ENCODE measurements around the gene SLC22A3. TPM values are rescaled to one million over a fixed set of nuclear protein-coding genes. Genes with fewer than 3 reads are reported as not detected.

The SLC22A3 gene
- total RNA-seq, 2 donors from 2014 or later, result 0.35 to 0.48 TPM

DNA sequence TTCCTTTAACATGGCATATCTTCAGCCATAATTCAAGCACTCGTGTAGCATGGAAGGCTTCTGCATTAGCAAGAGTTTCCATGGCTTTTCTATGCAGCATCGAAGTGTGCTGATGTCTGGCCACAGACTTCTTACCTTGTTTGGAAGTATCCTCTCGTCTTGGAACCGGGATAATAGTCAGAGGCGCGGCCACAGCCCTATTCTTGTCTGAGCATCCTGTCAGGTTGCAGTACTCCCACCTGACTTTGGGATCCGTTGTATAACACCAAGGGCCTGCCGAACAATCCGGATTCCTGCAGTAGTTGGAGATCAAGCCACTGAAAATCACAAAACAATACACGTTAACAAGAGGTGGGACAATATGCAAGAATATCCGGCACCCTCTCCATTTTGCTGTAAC lies 138.9 kb downstream of the SLC22A3 start:
- Histone ChIP-seq H3K27ac (no peak overlapping the region), H3K36me3 (no peaks in the 10 kb centered on the region), H3K27me3 (no peaks in the 10 kb centered on the region), H3K9me3 (no peaks in the 10 kb centered on the region), H3K4me3 (no peak overlapping the region), H3K4me1 (no peaks in the 10 kb centered on the region)
- TF ChIP-seq CTCF (IDR thresholded peaks at IDR 0.05), result no peak
- DNase-seq (ENCODE audit: low spot score), result no peak

DNA sequence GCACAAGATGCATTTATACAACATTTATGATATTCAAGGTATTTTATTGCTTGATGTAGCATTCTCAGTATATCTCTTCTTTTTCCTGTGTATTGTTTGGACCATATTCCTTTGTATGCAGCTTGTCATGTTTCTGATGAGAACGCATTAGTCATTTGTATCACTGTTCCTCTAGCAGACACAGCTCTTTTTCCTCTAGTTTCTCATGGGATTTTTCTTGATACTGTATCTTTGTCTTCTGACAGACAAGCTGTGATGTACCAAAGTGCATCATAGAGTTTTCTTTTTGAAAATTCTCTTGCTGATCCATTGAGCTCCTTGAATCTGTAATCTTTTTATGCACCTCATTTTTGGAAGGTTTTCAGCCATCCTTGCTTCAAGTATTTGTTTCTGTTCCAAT lies 140.9 kb downstream of the SLC22A3 start:
- no peaks in the 10 kb centered on the region for H3K4me1 ChIP-seq
- H3K36me3 ChIP-seq, result no peaks in the 10 kb centered on the region
- no peak overlapping the region for H3K4me3 ChIP-seq
- H3K9me3 ChIP-seq, result no peaks in the 10 kb centered on the region
- no peak for DNase-seq (ENCODE audit: low spot score)
- no peak for TF ChIP-seq CTCF (IDR thresholded peaks at IDR 0.05)
- no peaks in the 10 kb centered on the region for H3K27me3 ChIP-seq
- H3K27ac ChIP-seq, result no peak overlapping the region

GRCh38 chr6:160494576-160494975 lies 146.4 kb downstream of the SLC22A3 start:
- Histone ChIP-seq H3K4me3 (no peak overlapping the region), H3K4me1 (no peaks in the 10 kb centered on the region), H3K27ac (no peak overlapping the region), H3K36me3 (no peaks in the 10 kb centered on the region), H3K27me3 (no peaks in the 10 kb centered on the region), H3K9me3 (no peaks in the 10 kb centered on the region)
- no peak for TF ChIP-seq CTCF (IDR thresholded peaks at IDR 0.05)
- no peak for DNase-seq (ENCODE audit: low spot score)

GRCh38 chr6:160500639-160501038 lies 152.5 kb downstream of the SLC22A3 start:
- no peaks in the 10 kb centered on the region for H3K36me3 ChIP-seq
- no peaks in the 10 kb centered on the region for H3K27me3 ChIP-seq
- no peak for DNase-seq (ENCODE audit: low spot score)
- H3K4me3 ChIP-seq, result no peak overlapping the region
- H3K9me3 ChIP-seq, result no peaks in the 10 kb centered on the region
- no peak overlapping the region for H3K27ac ChIP-seq
- TF ChIP-seq CTCF (IDR thresholded peaks at IDR 0.05), result no peak
- no peaks in the 10 kb centered on the region for H3K4me1 ChIP-seq

Other genes starting within 250 kb of the SLC22A3 start
- not detected for gene SLC22A1, start 226.6 kb upstream of the SLC22A3 start, total RNA-seq
- not detected for gene SLC22A2, start 89.6 kb upstream of the SLC22A3 start, total RNA-seq